ENCODE results near the gene GJB2. TPM values are rescaled to one million over a fixed set of nuclear protein-coding genes. Genes with fewer than 3 reads are reported as not detected.

Gene GJB2
- total RNA-seq, 1 experiment from 2014 or later = not detected

DNA sequence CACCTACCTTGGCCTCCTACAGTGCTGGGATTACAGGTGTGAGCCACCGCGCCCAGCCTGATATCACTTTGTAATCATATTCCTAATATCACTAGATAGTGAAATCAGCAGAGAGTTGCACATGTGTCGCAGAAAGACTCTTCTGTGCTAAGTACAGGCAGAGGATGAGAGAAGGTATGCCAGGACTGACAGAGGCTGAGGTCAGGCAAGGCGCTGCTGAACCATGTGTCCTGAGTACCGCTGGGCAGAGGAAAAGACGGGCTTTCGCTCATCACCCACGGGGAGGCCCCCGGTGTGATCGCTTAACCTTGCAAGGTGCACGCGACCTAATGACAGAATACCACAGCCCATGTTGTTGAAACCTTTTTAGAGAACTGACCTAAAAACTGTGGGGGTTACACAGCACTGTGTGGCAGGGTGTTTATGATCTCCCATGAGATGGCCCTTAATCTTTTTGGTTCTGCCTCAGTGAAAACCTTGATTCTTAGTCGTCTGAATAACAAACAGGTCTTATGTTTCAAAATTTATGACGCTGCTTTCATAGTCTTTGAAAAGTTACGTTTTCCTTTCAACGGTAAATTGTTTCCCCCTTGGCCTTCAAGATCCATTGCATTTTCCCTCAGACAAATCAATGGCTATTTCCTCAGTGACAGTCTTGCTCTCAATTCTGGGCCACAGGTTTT, 44.1 kb downstream of the GJB2 start:
- no peak for DNase-seq (ENCODE audit: low spot score)
- in situ Hi-C loops (cut with HindIII; ENCODE audit: low sequenced_read_pairs) = no loop called here

DNA sequence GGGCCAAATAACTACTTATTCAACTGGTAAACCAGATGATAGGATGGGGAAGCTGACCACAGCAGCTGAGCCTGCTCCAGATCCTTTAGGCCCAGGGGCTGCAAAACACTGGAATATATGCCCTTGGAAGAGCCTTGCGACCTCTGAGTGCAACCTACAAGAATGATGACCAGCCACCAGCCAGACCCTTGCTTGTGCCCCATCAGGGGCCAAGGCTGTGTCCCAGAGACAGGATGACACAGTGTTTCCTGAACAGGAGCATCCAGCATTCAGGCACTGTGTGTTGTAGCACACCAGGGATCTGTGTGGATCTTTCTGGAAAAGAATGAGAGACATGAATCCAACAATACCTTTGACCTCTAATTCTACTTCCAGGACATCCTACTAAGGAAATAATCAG, 46.4 kb downstream of the GJB2 start:
- in situ Hi-C loops (cut with HindIII; ENCODE audit: low sequenced_read_pairs) = no loop called here
- no peak for DNase-seq (ENCODE audit: low spot score)

DNA sequence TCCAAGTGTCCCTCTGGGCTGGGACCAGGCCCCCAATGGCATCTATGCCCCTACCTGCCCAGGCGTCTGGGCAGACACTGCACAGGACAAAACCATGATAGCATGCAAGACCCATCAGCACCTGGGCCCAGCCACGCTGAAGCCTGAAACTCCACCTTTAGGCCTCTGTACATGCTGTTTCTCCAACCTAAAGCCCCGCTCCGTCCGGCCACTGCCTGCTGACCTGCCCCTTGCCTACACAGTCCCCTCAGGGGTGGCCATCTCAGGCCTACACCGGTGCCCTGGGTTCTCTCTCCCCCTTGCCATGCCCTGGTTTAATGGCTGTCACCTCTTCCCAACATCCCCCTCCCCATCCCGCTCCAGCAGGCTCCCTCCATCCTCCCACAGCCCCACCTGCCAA, 47.2 kb downstream of the GJB2 start:
- DNase-seq (ENCODE audit: low spot score) = no peak
- in situ Hi-C loops (cut with HindIII; ENCODE audit: low sequenced_read_pairs) = no loop called here

- in situ Hi-C loops (cut with HindIII; ENCODE audit: low sequenced_read_pairs) = no loop called here
- DNase-seq (ENCODE audit: low spot score) = no peak
Observed at GRCh38 chr13:20144141-20144850, 48.4 kb downstream of the GJB2 start.

DNA sequence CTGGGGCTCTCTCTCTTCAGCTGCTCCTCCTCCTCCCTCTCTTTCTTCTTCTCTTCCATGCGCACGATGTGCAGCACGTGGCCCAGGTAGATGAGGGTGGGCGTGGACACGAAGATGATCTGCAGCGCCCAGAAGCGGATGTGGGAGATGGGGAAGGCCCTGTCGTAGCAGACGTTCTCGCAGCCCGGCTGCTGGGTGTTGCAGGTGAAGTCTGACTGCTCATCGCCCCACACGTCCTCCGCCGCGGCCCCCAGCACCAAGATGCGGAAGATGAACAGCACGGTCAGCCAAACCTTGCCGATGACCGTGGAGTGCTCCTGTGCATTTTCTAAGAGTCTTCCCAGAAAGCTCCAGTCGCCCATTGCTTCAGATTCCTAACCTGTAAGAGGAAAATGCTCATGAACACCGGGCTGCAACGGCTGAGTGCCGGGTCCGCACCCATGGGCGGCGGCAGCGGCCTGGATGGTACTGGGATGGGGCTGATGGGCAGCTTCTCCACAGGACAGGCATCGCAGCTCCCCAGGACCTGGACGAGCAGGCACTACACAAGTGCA, 49.7 kb downstream of the GJB2 start:
- in situ Hi-C loops (cut with HindIII; ENCODE audit: low sequenced_read_pairs) = no loop called here
- no peak for DNase-seq (ENCODE audit: low spot score)

DNA sequence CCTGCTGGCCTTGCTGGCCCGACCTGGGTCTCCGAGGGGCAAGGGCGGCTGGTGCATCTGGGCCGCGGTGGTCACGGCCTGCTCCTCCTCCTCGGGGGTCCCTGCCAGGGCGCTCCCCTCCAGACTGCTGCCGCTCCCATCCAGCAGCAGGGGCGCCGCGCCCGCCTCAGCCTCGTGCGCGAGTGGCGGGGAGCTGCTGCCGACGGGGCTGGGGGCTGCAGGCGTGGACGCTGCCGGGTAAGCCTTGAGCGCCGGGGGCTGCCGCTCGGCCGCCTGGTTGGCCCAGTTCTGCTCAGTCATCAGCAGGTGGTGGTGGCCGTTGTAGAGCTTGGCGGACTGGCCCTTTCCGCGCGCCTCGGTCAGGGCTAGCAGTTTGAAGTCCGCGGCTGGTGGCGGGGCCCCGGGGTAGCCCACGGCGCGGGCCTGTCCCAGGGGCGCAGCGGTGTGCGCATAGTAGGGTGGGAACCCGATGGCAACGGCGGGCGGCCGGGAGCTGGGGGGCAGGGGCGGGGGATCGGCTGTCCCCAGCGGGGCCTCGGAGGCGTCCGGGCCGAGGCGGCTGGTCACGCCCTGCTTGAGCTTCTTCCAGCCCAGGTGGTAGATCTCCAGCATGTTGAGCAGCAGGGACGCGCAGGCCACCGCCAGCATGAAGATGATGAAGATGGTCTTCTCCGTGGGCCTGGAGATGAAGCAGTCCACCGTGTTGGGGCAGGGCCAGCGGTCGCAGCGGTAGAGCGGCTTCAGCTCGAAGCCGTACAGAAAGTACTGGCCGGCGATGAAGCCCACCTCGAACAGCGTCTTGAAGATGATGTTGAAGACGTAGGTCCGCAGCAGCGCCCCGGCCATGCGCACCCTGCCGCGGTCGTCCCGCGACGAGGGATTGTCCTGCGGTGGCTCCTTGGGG, 50.5 kb downstream of the GJB2 start:
- no peak for DNase-seq (ENCODE audit: low spot score)
- in situ Hi-C loops (cut with HindIII; ENCODE audit: low sequenced_read_pairs) = no loop called here

- in situ Hi-C loops (cut with HindIII; ENCODE audit: low sequenced_read_pairs) = no loop called here
Observed at GRCh38 chr13:20141238-20142022, 51.3 kb downstream of the GJB2 start.

DNA sequence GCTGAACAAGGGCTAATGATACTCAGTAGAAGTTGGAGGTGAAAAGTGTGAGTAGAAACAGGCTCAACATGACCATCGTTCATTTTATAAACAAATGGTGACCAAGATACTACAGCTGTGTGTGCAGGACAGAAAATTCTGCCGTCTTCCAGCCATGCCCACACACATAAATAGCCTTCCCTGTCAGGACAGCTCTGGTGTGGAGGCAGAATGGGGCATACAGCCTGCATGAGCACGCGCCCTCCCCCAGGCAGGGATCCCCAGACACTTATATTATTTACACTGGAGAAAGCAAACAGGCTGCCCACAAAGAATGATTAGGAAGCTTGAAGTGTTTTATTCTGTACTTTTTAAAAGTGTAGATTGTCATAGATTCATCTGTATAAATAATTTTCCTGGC, 52.3 kb downstream of the GJB2 start:
- in situ Hi-C loops (cut with HindIII; ENCODE audit: low sequenced_read_pairs) = no loop called here
- no peak for DNase-seq (ENCODE audit: low spot score)

More at GRCh38 chr13:20141238-20142022, 51.3 kb downstream of the GJB2 start:
- no peak for DNase-seq (ENCODE audit: low spot score)

DNA sequence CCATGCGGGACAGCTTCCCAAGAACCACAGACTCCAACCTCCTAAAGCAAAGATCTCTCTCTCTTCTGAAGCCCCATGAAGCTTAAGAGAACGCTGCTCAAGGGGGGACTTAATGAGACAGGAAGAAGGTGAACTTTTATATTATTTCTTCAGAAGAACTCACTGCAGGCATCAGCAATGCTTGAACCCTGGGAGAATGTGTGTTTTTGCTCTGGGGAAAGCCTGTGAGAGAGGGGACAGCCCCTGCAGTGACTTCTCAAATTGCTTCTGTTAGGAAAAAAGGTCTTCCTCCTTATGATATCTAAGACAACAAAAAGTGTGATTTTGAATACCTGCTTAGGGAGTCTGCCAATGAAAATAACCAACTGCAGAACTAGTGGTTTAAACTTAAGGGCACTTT, 54.9 kb downstream of the GJB2 start:
- no peak for DNase-seq (ENCODE audit: low spot score)
- in situ Hi-C loops (cut with HindIII; ENCODE audit: low sequenced_read_pairs) = no loop called here

Other genes starting within 250 kb of the GJB2 start
- gene ZMYM2, start 234.2 kb downstream of the GJB2 start, total RNA-seq (2014; rRNA removed; shearing (Covaris generic)) = 60.2 and 86.6 TPM in 2 replicates
- gene GJA3, start 31.9 kb downstream of the GJB2 start, total RNA-seq (2014; rRNA removed; shearing (Covaris generic)) = 2.8 and 3.6 TPM in 2 replicates
- gene GJB6, start 39.4 kb upstream of the GJB2 start, total RNA-seq (2014; rRNA removed; shearing (Covaris generic)) = not detected in 2 replicates